ENCODE measurements around the gene TYRO3.

TYRO3 gene

GRCh38 chr15:41558400-41559238 is at the start of gene TYRO3:
TYRO3 (plus strand) TSS chr15:41559212; CDS start chr15:41559258, 46 bp downstream.
- peak; percentile 59 for DNase-seq

GRCh38 chr15:41510728-41511127 is 48.3 kb upstream of the TYRO3 start:
- DNase-seq, result no peak

- DNase-seq, result no peak
Observed at GRCh38 chr15:41511331-41511898, 47.6 kb upstream of the TYRO3 start.

- no peak for DNase-seq
Observed at GRCh38 chr15:41511899-41512369, 47.1 kb upstream of the TYRO3 start.

- no peak for DNase-seq
Observed at GRCh38 chr15:41512512-41512939, 46.5 kb upstream of the TYRO3 start.

- no peak for DNase-seq
Observed at GRCh38 chr15:41512940-41513505, 46.0 kb upstream of the TYRO3 start.

GRCh38 chr15:41513506-41514227 is 45.3 kb upstream of the TYRO3 start, which contains the start of gene LTK:
LTK (minus strand) TSS chr15:41513827; CDS start chr15:41513709, 118 bp downstream.
- DNase-seq, result no peak

- DNase-seq, result no peak
Observed at GRCh38 chr15:41517895-41518449, 41.0 kb upstream of the TYRO3 start.

GRCh38 chr15:41520636-41521035 is 38.4 kb upstream of the TYRO3 start:
- no peak for DNase-seq

GRCh38 chr15:41521614-41522013 is 37.4 kb upstream of the TYRO3 start:
- no peak for DNase-seq

GRCh38 chr15:41523097-41523496 is 35.9 kb upstream of the TYRO3 start:
- no peak for DNase-seq

- no peak for DNase-seq
Observed at GRCh38 chr15:41530363-41530956, 28.6 kb upstream of the TYRO3 start.

GRCh38 chr15:41535544-41535943 is 23.5 kb upstream of the TYRO3 start:
- DNase-seq, result no peak

- no peak for DNase-seq
Observed at GRCh38 chr15:41536866-41537265, 22.1 kb upstream of the TYRO3 start.

GRCh38 chr15:41543521-41543870 is 15.5 kb upstream of the TYRO3 start:
- no peak for DNase-seq

- DNase-seq, result no peak
Observed at GRCh38 chr15:41544650-41545015, 14.4 kb upstream of the TYRO3 start.

GRCh38 chr15:41545218-41545617 is 13.8 kb upstream of the TYRO3 start:
- DNase-seq, result no peak

- no peak for DNase-seq
Observed at GRCh38 chr15:41546851-41547786, 11.9 kb upstream of the TYRO3 start.

- no peak for DNase-seq
Observed at GRCh38 chr15:41550066-41550775, 8.8 kb upstream of the TYRO3 start.

GRCh38 chr15:41553731-41554130 is 5.3 kb upstream of the TYRO3 start:
- no peak for DNase-seq

- DNase-seq, result no peak
Observed at GRCh38 chr15:41554343-41554742, 4.7 kb upstream of the TYRO3 start.

Data from CD4-positive, alpha-beta T cell treated with Interleukin-4 for 4 hours (primary cell).